Tibial nerve (tissue), 3 donors: Measurements from ENCODE around the gene NCOA7.

ENCODE experiments used
- POLR2A ChIP-seq, 2 donors: fragments of 450-650 bp; IDR thresholded peaks; one replicate each; pipeline ENCODE4 v1.6.1; 2017; ENCODE audit warnings: antibody characterized with exemption in 2 of 2, mild to moderate bottlenecking in 2 of 2, moderate library complexity in 2 of 2
- TF ChIP-seq, protein P1 (sequence below), 5 experiments: fragments of 200-600 bp in 3 of 5; fragments of 450-650 bp in 2 of 5; sonication (generic) in 3 of 5; IDR thresholded peaks; one replicate each; pipeline ENCODE4 v1.5.1; 2016 to 2019; ENCODE audit warnings: antibody characterized with exemption in 5 of 5, mild to moderate bottlenecking in 3 of 5, moderate library complexity in 2 of 5

GRCh38 chr6:125802383-125802782, 11.6 kb downstream of the NCOA7 start:
- TF ChIP-seq, protein P1, sequence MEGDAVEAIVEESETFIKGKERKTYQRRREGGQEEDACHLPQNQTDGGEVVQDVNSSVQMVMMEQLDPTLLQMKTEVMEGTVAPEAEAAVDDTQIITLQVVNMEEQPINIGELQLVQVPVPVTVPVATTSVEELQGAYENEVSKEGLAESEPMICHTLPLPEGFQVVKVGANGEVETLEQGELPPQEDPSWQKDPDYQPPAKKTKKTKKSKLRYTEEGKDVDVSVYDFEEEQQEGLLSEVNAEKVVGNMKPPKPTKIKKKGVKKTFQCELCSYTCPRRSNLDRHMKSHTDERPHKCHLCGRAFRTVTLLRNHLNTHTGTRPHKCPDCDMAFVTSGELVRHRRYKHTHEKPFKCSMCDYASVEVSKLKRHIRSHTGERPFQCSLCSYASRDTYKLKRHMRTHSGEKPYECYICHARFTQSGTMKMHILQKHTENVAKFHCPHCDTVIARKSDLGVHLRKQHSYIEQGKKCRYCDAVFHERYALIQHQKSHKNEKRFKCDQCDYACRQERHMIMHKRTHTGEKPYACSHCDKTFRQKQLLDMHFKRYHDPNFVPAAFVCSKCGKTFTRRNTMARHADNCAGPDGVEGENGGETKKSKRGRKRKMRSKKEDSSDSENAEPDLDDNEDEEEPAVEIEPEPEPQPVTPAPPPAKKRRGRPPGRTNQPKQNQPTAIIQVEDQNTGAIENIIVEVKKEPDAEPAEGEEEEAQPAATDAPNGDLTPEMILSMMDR (IDR thresholded peaks at IDR 0.05) = no peak
- TF ChIP-seq POLR2A (IDR thresholded peaks at IDR 0.05) = no peak
